Fibroblast of mammary gland (primary cell): ENCODE measurements around the gene VIL1.

Experiments used
- DNase-seq: peaks from one replicate; pipeline ENCODE4 v3.0.0-alpha.2; 2010; ENCODE audit warnings: low read depth
- H3K4me3 ChIP-seq: 2 replicates; pipeline ENCODE4 v1.5.1; 2011; ENCODE audit warnings: low read depth, mild to moderate bottlenecking, low read length, moderate library complexity; ENCODE audit not compliant: control insufficient read depth
- TF ChIP-seq, protein P1 (sequence below): conservative IDR thresholded peaks from 2 replicates; pipeline ENCODE4 v1.5.1; 2011; ENCODE audit warnings: low read depth, low read length, inconsistent platforms; ENCODE audit not compliant: control insufficient read depth, insufficient read depth

VIL1 gene

DNA sequence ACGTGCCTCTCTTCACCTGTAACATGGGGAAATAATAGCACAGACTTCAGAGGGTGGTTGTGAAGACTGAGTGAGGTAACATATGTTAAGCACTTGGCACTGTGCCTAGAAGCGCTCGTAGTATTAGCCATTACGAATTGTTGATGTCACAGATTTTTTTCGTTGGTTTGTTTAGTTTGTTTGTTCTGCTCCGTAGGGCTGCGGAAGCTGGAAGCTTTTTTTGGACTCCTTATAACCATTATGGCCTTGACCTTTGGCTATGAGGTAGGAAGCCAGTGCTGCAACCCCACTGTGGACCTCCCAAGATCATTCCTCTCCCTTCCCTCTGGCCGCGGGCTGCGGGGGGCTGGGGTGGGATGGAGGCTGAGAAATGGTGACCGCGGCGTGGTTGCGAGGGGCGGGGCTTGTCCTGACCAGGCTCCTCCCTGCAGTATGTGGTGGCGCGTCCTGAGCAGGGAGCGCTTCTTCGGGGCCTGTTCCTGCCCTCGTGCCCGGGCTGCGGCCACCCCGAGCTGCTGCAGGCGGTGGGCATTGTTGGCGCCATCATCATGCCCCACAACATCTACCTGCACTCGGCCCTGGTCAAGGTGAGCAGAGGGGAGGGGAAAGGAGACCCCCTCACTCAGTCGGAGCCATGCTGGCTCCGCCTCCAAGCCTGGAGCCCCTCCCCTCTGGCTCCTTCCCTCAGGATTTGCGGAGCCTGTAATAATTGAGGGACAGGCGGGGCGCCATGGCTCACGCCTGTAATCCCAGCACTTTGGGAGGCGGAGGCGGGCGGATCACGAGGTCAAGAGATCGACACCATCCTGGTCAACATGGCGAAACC lies 31.3 kb upstream of the VIL1 start:
- peak overlapping the region; percentile 27 for H3K4me3 ChIP-seq
- peak; percentile 77 for DNase-seq
- TF ChIP-seq, protein P1, sequence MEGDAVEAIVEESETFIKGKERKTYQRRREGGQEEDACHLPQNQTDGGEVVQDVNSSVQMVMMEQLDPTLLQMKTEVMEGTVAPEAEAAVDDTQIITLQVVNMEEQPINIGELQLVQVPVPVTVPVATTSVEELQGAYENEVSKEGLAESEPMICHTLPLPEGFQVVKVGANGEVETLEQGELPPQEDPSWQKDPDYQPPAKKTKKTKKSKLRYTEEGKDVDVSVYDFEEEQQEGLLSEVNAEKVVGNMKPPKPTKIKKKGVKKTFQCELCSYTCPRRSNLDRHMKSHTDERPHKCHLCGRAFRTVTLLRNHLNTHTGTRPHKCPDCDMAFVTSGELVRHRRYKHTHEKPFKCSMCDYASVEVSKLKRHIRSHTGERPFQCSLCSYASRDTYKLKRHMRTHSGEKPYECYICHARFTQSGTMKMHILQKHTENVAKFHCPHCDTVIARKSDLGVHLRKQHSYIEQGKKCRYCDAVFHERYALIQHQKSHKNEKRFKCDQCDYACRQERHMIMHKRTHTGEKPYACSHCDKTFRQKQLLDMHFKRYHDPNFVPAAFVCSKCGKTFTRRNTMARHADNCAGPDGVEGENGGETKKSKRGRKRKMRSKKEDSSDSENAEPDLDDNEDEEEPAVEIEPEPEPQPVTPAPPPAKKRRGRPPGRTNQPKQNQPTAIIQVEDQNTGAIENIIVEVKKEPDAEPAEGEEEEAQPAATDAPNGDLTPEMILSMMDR: no peak

DNA sequence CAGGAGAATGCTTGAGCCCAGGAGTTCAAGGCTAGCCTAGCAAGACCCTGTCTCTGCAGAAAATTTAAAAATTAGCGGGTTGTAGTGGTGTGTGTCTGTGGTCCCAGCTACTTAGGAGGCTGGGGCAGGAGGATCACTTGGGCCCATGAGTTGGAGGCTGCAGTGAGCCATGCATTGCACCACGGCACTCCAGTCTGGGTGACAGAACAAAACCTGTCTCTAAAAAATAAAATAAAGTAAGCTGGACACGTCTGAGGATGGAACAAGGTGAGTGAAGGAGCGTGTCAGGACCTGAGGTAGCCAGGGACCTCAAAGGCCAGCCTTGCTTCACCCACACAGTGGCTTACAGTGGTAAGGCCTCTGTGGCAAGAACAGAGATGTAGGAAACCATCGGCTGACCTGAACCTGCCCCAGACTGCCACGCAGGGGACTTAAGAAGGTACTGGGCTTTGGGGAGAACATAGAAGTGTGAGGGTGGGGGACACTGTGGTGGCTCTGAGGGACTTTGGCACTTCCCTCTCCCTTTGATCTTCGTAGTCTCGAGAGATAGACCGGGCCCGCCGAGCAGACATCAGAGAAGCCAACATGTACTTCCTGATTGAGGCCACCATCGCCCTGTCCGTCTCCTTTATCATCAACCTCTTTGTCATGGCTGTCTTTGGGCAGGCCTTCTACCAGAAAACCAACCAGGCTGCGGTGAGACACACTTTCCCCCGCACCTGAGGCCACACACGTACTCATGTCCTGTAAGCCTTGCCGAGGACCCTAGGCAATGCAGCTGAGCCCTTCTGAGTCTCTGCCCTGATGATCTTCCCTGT lies 29.4 kb upstream of the VIL1 start:
- no peak for DNase-seq
- no peak overlapping the region for H3K4me3 ChIP-seq
- TF ChIP-seq, protein P1: no peak

DNA sequence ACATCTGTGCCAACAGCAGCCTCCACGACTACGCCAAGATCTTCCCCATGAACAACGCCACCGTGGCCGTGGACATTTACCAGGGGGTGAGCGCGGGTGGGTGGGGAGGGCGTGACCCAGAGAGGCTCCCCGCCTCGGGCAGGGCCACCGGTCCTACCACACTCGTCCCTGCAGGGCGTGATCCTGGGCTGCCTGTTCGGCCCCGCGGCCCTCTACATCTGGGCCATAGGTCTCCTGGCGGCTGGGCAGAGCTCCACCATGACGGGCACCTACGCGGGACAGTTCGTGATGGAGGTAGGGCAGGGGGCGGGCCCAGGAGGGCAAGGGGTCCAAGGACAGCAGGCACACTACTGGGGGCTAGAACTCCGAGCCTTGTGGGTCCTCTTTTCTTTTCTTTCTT lies 27.7 kb upstream of the VIL1 start:
- H3K4me3 ChIP-seq: no peak overlapping the region
- no peak for DNase-seq
- TF ChIP-seq, protein P1: no peak

DNA sequence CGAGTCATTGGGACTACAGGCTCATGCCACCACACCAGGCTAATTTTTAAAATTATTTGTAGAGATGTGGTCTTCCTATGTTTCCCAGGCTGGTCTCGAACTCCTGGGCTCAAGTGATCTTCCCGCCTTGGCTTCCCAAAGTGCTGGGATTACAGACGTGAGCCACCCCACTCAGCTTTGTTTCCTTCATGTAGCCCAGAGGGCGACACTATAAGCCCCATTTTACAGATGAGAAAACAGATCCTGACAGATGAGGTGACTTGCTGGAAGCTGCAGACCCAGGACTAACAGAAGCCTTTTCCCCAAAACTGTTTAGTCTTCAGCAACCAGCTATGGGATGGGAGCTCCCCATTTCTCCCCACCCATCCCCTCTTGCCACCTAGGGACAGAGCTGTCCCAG lies 26.5 kb upstream of the VIL1 start:
- H3K4me3 ChIP-seq: no peak overlapping the region
- TF ChIP-seq, protein P1: no peak
- DNase-seq: no peak

DNA sequence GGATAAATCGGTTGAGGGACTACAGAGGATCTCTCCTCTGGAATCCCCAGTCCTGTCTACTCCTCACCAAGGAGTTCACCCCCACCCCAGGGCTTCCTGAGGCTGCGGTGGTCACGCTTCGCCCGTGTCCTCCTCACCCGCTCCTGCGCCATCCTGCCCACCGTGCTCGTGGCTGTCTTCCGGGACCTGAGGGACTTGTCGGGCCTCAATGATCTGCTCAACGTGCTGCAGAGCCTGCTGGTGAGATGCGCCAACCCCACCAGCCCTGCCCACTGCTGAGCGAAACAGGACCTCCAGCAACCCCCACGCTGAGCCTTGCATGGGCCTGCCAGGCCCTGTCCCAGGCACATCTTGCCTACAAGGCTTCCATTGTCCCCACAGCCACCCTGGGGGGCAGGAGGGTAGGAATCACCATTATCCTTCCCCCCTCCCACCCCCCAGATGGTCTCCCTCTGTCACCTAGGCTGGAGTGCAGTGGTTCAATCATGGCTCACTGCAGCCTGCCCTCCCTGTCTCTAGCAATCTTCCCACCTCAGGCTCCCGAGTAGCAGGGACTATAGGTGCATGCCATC lies 25.9 kb upstream of the VIL1 start:
- TF ChIP-seq, protein P1: no peak
- no peak for DNase-seq
- no peak overlapping the region for H3K4me3 ChIP-seq

DNA sequence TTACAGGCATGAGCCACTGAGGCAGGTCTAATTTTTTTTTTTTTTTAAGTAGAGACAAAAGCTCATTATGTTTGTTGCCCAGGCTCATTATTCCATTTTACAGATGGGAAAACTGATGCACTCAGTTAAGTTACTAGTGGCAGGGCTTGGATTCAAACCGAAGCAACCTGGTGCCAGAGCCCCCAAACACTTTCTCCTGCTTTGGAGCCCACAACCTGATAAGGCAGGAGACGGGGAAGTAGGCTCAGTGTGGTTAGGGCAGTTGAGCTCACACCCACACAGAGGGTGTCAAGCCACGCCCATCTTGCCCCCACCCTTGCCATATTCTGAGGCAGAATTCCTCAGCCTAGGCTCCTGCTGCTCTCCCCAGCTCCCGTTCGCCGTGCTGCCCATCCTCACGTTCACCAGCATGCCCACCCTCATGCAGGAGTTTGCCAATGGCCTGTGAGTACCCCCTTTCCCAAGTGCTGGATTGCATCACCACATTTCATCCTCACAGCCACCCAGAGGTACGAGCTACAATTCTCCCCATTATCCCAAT lies 25.1 kb upstream of the VIL1 start:
- no peak overlapping the region for H3K4me3 ChIP-seq
- TF ChIP-seq, protein P1: no peak
- DNase-seq: no peak
